SW 1271 (cell line): Measurements from ENCODE around the gene GFRA4.
"Not testable (repeated sequence)": the region's sequence is repeated elsewhere in the genome, so short reads cannot be mapped to it uniquely, and the experiment has no call there.

Experiments
- DNase-seq, 2 experiments: peaks; one replicate each; lab custom pipeline; 2025; lab: John Stamatoyannopoulos, UW

The GFRA4 gene

GRCh38 chr20:3615171-3615840 lies 47.9 kb downstream of the GFRA4 start:
- not testable (repeated sequence) for DNase-seq

GRCh38 chr20:3614466-3614865 lies 48.7 kb downstream of the GFRA4 start:
- no peak for DNase-seq

- DNase-seq, result no peak
These were observed 49.3 kb downstream of the GFRA4 start for GRCh38 chr20:3613821-3614440.

- DNase-seq, result peak in 1 of 2 experiments; percentile 30
These were observed 50.2 kb downstream of the GFRA4 start for GRCh38 chr20:3612795-3613572.

- DNase-seq, result no peak
These were observed 51.3 kb downstream of the GFRA4 start for GRCh38 chr20:3611901-3612300.
